Measurements from ENCODE around the gene BRWD1. TPM values are rescaled to one million over a fixed set of nuclear protein-coding genes. Genes with fewer than 3 reads are reported as not detected.

Gene BRWD1
- total RNA-seq, 1 donor from 2014 or later: 62.1 TPM

GRCh38 chr21:39316729-39317128 is 3.3 kb upstream of the BRWD1 start:
- Histone ChIP-seq H3K9me3 (no peaks in the 10 kb centered on the region), H3K36me3 (no peaks in the 10 kb centered on the region), H3K4me1 (peaks cover 8% of the 10 kb centered on the region), H3K27ac (no peak overlapping the region), H3K4me3 (no peak overlapping the region), H3K27me3 (no peaks in the 10 kb centered on the region)
- no peak for DNase-seq (ENCODE audit: extremely low spot score in 2 of 2)
- intact Hi-C loops (cut with DNase I): no loop called here
- TF ChIP-seq POLR2AphosphoS5 (IDR thresholded peaks at IDR 0.05; ENCODE audit: insufficient read depth in 1 of 2, low read depth in 1 of 2) (no peak), POLR2A (IDR thresholded peaks at IDR 0.05) (no peak)
- TF ChIP-seq, protein P1, sequence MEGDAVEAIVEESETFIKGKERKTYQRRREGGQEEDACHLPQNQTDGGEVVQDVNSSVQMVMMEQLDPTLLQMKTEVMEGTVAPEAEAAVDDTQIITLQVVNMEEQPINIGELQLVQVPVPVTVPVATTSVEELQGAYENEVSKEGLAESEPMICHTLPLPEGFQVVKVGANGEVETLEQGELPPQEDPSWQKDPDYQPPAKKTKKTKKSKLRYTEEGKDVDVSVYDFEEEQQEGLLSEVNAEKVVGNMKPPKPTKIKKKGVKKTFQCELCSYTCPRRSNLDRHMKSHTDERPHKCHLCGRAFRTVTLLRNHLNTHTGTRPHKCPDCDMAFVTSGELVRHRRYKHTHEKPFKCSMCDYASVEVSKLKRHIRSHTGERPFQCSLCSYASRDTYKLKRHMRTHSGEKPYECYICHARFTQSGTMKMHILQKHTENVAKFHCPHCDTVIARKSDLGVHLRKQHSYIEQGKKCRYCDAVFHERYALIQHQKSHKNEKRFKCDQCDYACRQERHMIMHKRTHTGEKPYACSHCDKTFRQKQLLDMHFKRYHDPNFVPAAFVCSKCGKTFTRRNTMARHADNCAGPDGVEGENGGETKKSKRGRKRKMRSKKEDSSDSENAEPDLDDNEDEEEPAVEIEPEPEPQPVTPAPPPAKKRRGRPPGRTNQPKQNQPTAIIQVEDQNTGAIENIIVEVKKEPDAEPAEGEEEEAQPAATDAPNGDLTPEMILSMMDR (IDR thresholded peaks at IDR 0.05): no peak

GRCh38 chr21:39315603-39316445 is 2.4 kb upstream of the BRWD1 start:
- peaks cover 14% of the 10 kb centered on the region for H3K4me1 ChIP-seq

GRCh38 chr21:39314143-39315027 is 953 bp upstream of the BRWD1 start:
- intact Hi-C loops (cut with DNase I): loop anchor here (5.0 kb wide), 1 partner anchor 73 kb away; no protein-coding TSS in a partner anchor
- H3K9me3 ChIP-seq: no peaks in the 10 kb centered on the region
- H3K4me1 ChIP-seq: peaks cover 24% of the 10 kb centered on the region
- no peaks in the 10 kb centered on the region for H3K36me3 ChIP-seq
- TF ChIP-seq POLR2AphosphoS5 (IDR thresholded peaks at IDR 0.05; ENCODE audit: insufficient read depth in 1 of 2, low read depth in 1 of 2) (no peak), POLR2A (IDR thresholded peaks at IDR 0.05) (no peak)
- H3K27me3 ChIP-seq: no peaks in the 10 kb centered on the region
- peak overlapping the region; percentile 84 to 94 for H3K4me3 ChIP-seq
- no peak for DNase-seq (ENCODE audit: extremely low spot score in 2 of 2)
- H3K27ac ChIP-seq: peak overlapping the region; percentile 97

More at GRCh38 chr21:39315603-39316445, 2.4 kb upstream of the BRWD1 start:
- Histone ChIP-seq H3K27me3 (no peaks in the 10 kb centered on the region), H3K9me3 (no peaks in the 10 kb centered on the region), H3K4me3 (no peak overlapping the region), H3K36me3 (no peaks in the 10 kb centered on the region), H3K27ac (no peak overlapping the region)
- DNase-seq (ENCODE audit: extremely low spot score in 2 of 2): no peak
- intact Hi-C loops (cut with DNase I): no loop called here
- TF ChIP-seq POLR2A (IDR thresholded peaks at IDR 0.05) (no peak), POLR2AphosphoS5 (IDR thresholded peaks at IDR 0.05; ENCODE audit: insufficient read depth in 1 of 2, low read depth in 1 of 2) (no peak)
- TF ChIP-seq, protein P1 (IDR thresholded peaks at IDR 0.05): no peak

DNA sequence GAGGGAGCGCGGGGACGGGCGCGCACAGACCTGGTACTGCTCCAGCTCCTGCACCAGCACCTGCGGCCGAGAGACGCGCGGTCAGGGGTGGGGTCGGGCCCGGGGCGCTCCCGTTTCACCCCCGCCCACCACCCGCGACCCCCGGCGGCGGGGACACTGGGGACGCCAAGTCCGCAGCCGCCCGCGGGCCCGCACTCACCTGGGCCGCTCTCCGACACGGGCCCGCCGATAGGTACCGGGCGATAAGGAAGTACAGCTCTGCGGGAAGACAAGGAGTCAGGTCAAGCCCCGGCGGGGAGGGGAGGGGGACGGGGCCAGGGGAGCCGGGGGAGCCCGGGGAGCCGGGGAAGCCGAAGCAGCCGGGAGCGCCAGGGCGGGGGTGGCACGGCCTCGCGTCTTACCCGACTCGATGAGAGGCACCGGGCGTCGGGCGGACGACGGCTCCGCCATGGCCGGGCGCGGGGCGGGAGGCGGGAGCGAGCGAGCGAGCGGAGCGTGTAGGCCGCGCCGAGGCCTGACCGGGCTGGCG is 326 bp downstream of the BRWD1 start:
- intact Hi-C loops (cut with DNase I): loop anchor here (2.0 to 5.0 kb wide), 2 partner anchors 36 to 74 kb away; partner anchors contain the start of gene HMGN1
- DNase-seq (ENCODE audit: extremely low spot score in 2 of 2): no peak
- TF ChIP-seq POLR2A (IDR thresholded peaks at IDR 0.05) (no peak), POLR2AphosphoS5 (IDR thresholded peaks at IDR 0.05; ENCODE audit: insufficient read depth in 1 of 2, low read depth in 1 of 2) (no peak)
- TF ChIP-seq, protein P1 (IDR thresholded peaks at IDR 0.05): no peak

More for the DNA sequence above, 326 bp downstream of the BRWD1 start:
- H3K9me3 ChIP-seq: no peaks in the 10 kb centered on the region
- no peaks in the 10 kb centered on the region for H3K36me3 ChIP-seq
- H3K4me3 ChIP-seq: peak overlapping the region; percentile 84 to 94
- peaks cover 26% of the 10 kb centered on the region for H3K4me1 ChIP-seq
- no peaks in the 10 kb centered on the region for H3K27me3 ChIP-seq
- peak overlapping the region; percentile 97 for H3K27ac ChIP-seq

Measured in vagina (tissue), 2 donors.